ENCODE data around the gene MOCS1. TPM values are rescaled to one million over a fixed set of nuclear protein-coding genes. Genes with fewer than 3 reads are reported as not detected.

The MOCS1 gene
- total RNA-seq: 1 to 10 TPM in 2 of 3 donors, under 1 TPM in 1; 0.60 to 1.6 (median 1.5) TPM
- 0.72 TPM for total RNA-seq (2013)

- Mint-ChIP-seq H3K9me3 (no peaks in the 10 kb centered on the region), H3K27me3 (ENCODE audit: low read depth in 2 of 2) (peaks cover 12 to 23% of the 10 kb centered on the region in 2 donors), H3K4me3 (peak within 1 kb of the TSS; percentile 81), H3K4me1 (peaks cover 13 to 26% of the 10 kb centered on the region in 2 donors), H3K27ac (peak within 1 kb of the TSS; percentile 31 to 86), H3K36me3 (no peaks in the 10 kb centered on the region)
- ATAC-seq: peak; percentile 77 to 94 (median 91)
- Histone ChIP-seq H3K27me3 (ENCODE audit: control insufficient read depth, insufficient read depth, low read length) (no peaks in the 10 kb centered on the region), H3K36me3 (ENCODE audit: control insufficient read depth, insufficient read depth, low read length) (no peaks in the 10 kb centered on the region), H3K9me3 (ENCODE audit: control insufficient read depth, insufficient read depth, low read length) (no peaks in the 10 kb centered on the region), H3K4me1 (ENCODE audit: control insufficient read depth, insufficient read depth, low read length) (peaks cover 5% of the 10 kb centered on the region), H3K4me3 (ENCODE audit: low read length) (peak within 1 kb of the TSS; percentile 33), H3K27ac (ENCODE audit: low read length) (no peak within 1 kb of the TSS)
- DNase-seq: peak; percentile 29 to 45
- intact Hi-C loops (cut with micrococcal nuclease): no loop called here
- WGBS (ENCODE audit: insufficient coverage): 6% methylated on average over 46 of the region's 46 CpGs
- TF ChIP-seq, protein P1, sequence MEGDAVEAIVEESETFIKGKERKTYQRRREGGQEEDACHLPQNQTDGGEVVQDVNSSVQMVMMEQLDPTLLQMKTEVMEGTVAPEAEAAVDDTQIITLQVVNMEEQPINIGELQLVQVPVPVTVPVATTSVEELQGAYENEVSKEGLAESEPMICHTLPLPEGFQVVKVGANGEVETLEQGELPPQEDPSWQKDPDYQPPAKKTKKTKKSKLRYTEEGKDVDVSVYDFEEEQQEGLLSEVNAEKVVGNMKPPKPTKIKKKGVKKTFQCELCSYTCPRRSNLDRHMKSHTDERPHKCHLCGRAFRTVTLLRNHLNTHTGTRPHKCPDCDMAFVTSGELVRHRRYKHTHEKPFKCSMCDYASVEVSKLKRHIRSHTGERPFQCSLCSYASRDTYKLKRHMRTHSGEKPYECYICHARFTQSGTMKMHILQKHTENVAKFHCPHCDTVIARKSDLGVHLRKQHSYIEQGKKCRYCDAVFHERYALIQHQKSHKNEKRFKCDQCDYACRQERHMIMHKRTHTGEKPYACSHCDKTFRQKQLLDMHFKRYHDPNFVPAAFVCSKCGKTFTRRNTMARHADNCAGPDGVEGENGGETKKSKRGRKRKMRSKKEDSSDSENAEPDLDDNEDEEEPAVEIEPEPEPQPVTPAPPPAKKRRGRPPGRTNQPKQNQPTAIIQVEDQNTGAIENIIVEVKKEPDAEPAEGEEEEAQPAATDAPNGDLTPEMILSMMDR (IDR thresholded peaks at IDR 0.05): no peak
Measured at GRCh38 chr6:39934131-39934757, at the start of gene MOCS1. Gene MOCS1 (minus strand): TSS chr6:39934462. CDS start chr6:39934417, 45 bp downstream.

- intact Hi-C loops (cut with micrococcal nuclease): loop anchor here (5.0 to 10.0 kb wide), 2 partner anchors 861 to 1053 kb away; partner anchors contain the start of gene UNC5CL
- no peaks in the 10 kb centered on the region for H3K4me1 Mint-ChIP-seq
- H3K27me3 Mint-ChIP-seq (ENCODE audit: low read depth in 2 of 2): peaks cover 15 to 57% of the 10 kb centered on the region in 2 donors
- no peak overlapping the region for H3K27ac Mint-ChIP-seq
- H3K36me3 ChIP-seq (ENCODE audit: control insufficient read depth, insufficient read depth, low read length): no peaks in the 10 kb centered on the region
- no peak overlapping the region for H3K4me3 ChIP-seq (ENCODE audit: low read length)
- H3K4me3 Mint-ChIP-seq: no peak overlapping the region
- H3K27me3 ChIP-seq (ENCODE audit: control insufficient read depth, insufficient read depth, low read length): no peaks in the 10 kb centered on the region
- H3K27ac ChIP-seq (ENCODE audit: low read length): no peak overlapping the region
- no peaks in the 10 kb centered on the region for H3K9me3 Mint-ChIP-seq
- no peaks in the 10 kb centered on the region for H3K4me1 ChIP-seq (ENCODE audit: control insufficient read depth, insufficient read depth, low read length)
- TF ChIP-seq, protein P1 (IDR thresholded peaks at IDR 0.05): no peak
- DNase-seq (no peak), ATAC-seq (no peak)
- no peaks in the 10 kb centered on the region for H3K9me3 ChIP-seq (ENCODE audit: control insufficient read depth, insufficient read depth, low read length)
- no peaks in the 10 kb centered on the region for H3K36me3 Mint-ChIP-seq
Measured at GRCh38 chr6:39984051-39984450, 49.8 kb upstream of the MOCS1 start.

GRCh38 chr6:39983193-39983592, 48.9 kb upstream of the MOCS1 start:
- Histone ChIP-seq H3K9me3 (ENCODE audit: control insufficient read depth, insufficient read depth, low read length) (no peaks in the 10 kb centered on the region), H3K4me3 (ENCODE audit: low read length) (no peak overlapping the region), H3K36me3 (ENCODE audit: control insufficient read depth, insufficient read depth, low read length) (no peaks in the 10 kb centered on the region), H3K4me1 (ENCODE audit: control insufficient read depth, insufficient read depth, low read length) (no peaks in the 10 kb centered on the region), H3K27me3 (ENCODE audit: control insufficient read depth, insufficient read depth, low read length) (no peaks in the 10 kb centered on the region), H3K27ac (ENCODE audit: low read length) (no peak overlapping the region)
- Mint-ChIP-seq H3K9me3 (no peaks in the 10 kb centered on the region), H3K27ac (no peak overlapping the region), H3K4me3 (no peak overlapping the region), H3K27me3 (ENCODE audit: low read depth in 2 of 2) (peaks cover 15 to 62% of the 10 kb centered on the region in 2 donors), H3K4me1 (no peaks in the 10 kb centered on the region), H3K36me3 (no peaks in the 10 kb centered on the region)
- intact Hi-C loops (cut with micrococcal nuclease): loop anchor here (5.0 to 10.0 kb wide), 2 partner anchors 862 to 1054 kb away; partner anchors contain the start of gene UNC5CL
- no peak for DNase-seq
- TF ChIP-seq, protein P1 (IDR thresholded peaks at IDR 0.05): no peak
- no peak for ATAC-seq

DNA sequence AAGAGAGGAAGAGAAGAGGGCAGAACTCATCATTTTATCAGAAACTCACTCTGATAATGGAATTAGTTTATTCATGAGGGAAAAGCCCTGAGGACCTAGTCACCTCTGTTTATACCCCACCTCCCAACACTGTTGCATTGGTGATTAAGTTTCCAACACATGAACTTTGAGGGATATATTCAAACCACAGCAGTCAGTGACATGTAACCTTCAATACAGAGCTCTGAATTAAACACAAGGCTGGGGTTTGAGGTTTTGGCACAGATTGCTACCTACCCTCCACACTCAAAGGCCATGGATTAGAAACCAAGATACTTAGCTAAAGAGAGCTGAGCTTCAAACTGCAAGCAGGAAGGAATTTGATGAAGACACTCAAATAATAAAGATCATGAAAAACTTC, 48.5 kb upstream of the MOCS1 start:
- TF ChIP-seq, protein P1 (IDR thresholded peaks at IDR 0.05): no peak
- no peak overlapping the region for H3K27ac ChIP-seq (ENCODE audit: low read length)
- ATAC-seq: no peak
- no peaks in the 10 kb centered on the region for H3K4me1 Mint-ChIP-seq
- no peaks in the 10 kb centered on the region for H3K4me1 ChIP-seq (ENCODE audit: control insufficient read depth, insufficient read depth, low read length)
- H3K9me3 Mint-ChIP-seq: no peaks in the 10 kb centered on the region
- DNase-seq: no peak
- H3K36me3 Mint-ChIP-seq: no peaks in the 10 kb centered on the region
- H3K4me3 Mint-ChIP-seq: no peak overlapping the region
- H3K4me3 ChIP-seq (ENCODE audit: low read length): no peak overlapping the region
- H3K36me3 ChIP-seq (ENCODE audit: control insufficient read depth, insufficient read depth, low read length): no peaks in the 10 kb centered on the region
- no peak overlapping the region for H3K27ac Mint-ChIP-seq
- no peaks in the 10 kb centered on the region for H3K9me3 ChIP-seq (ENCODE audit: control insufficient read depth, insufficient read depth, low read length)
- H3K27me3 Mint-ChIP-seq (ENCODE audit: low read depth in 2 of 2): peaks cover 15 to 66% of the 10 kb centered on the region in 2 donors
- H3K27me3 ChIP-seq (ENCODE audit: control insufficient read depth, insufficient read depth, low read length): no peaks in the 10 kb centered on the region
- intact Hi-C loops (cut with micrococcal nuclease): loop anchor here (5.0 to 10.0 kb wide), 2 partner anchors 862 to 1055 kb away; partner anchors contain the start of gene UNC5CL
